Neural cell (in vitro differentiated cells): Measurements from ENCODE around the gene DIS3L2. TPM values are rescaled to one million over a fixed set of nuclear protein-coding genes. Genes with fewer than 3 reads are reported as not detected.

ENCODE experiments used
- H2AFZ ChIP-seq: fragments of 200-600, 300-800 bp; sonication (generic), shearing (Covaris generic); 2 replicates; pipeline ENCODE4 v1.6.0; 2014; ENCODE audit warnings: low read depth, mild to moderate bottlenecking, antibody characterized with exemption, low read length, moderate library complexity
- H3F3A ChIP-seq: fragments of 200-600 bp; shearing (Covaris generic); 2 replicates; pipeline ENCODE4 v1.6.1; 2016; ENCODE audit warnings: mild to moderate bottlenecking, moderate library complexity, mixed read lengths, antibody characterized with exemption, low read length; ENCODE audit not compliant: insufficient read depth, poor library complexity, severe bottlenecking
- H3K27ac ChIP-seq: fragments of 200-600, 300-800 bp; sonication (generic), shearing (Covaris generic); 2 replicates; pipeline ENCODE4 v1.5.1; 2014; ENCODE audit warnings: mild to moderate bottlenecking, low read length, moderate library complexity
- H3K27me3 ChIP-seq: fragments of 300-800, 200-600 bp; sonication (generic), shearing (Covaris generic); 2 replicates; pipeline ENCODE4 v1.6.0; 2014; ENCODE audit warnings: mild to moderate bottlenecking, low read depth, low read length, moderate library complexity; ENCODE audit not compliant: insufficient read depth
- H3K36me3 ChIP-seq: fragments of 300-800, 200-600 bp; sonication (generic), shearing (Covaris generic); 2 replicates; pipeline ENCODE4 v1.5.1; 2014; ENCODE audit warnings: mild to moderate bottlenecking, antibody characterized with exemption, low read length, moderate library complexity; ENCODE audit not compliant: insufficient read depth
- H3K4me2 ChIP-seq: fragments of 300-800, 200-600 bp; sonication (generic), shearing (Covaris generic); 2 replicates; pipeline ENCODE4 v1.6.0; 2014; ENCODE audit warnings: mild to moderate bottlenecking, low read length
- H3K4me3 ChIP-seq: fragments of 300-800, 200-600 bp; sonication (generic), shearing (Covaris generic); 2 replicates; pipeline ENCODE4 v1.5.1; 2014; ENCODE audit warnings: mild to moderate bottlenecking, low read length, moderate library complexity
- H3K79me2 ChIP-seq: fragments of 200-600 bp; shearing (Covaris generic); replicated peaks from 2 replicates; pipeline ENCODE4 v1.6.0; 2014; ENCODE audit warnings: mild to moderate bottlenecking, low read length, moderate library complexity; ENCODE audit not compliant: insufficient read depth
- H3K9ac ChIP-seq: fragments of 300-800, 200-600 bp; sonication (generic), shearing (Covaris generic); 2 replicates; pipeline ENCODE4 v1.6.1; 2016; ENCODE audit warnings: mild to moderate bottlenecking, low read length, mixed read lengths
- H3K9me2 ChIP-seq: fragments of 200-600 bp; shearing (Covaris generic); 2 replicates; pipeline ENCODE4 v1.6.1; 2016; ENCODE audit warnings: mild to moderate bottlenecking, low read length, mixed read lengths; ENCODE audit not compliant: insufficient read depth
- H3K9me3 ChIP-seq: fragments of 200-600, 300-800 bp; sonication (generic), shearing (Covaris generic); 2 replicates; pipeline ENCODE4 v1.6.1; 2016; ENCODE audit warnings: mild to moderate bottlenecking, mixed run types, low read length, moderate library complexity, mixed read lengths
- H4K20me1 ChIP-seq: fragments of 200-600 bp; shearing (Covaris generic); 2 replicates; pipeline ENCODE4 v1.6.1; 2016; ENCODE audit warnings: mild to moderate bottlenecking, mixed run types; ENCODE audit not compliant: insufficient read depth
- CTCF ChIP-seq: fragments of 450-650 bp; IDR thresholded peaks from 2 replicates; pipeline ENCODE4 v1.5.1; 2014; ENCODE audit warnings: antibody characterized with exemption, mild to moderate bottlenecking, moderate library complexity; ENCODE audit not compliant: poor library complexity, severe bottlenecking
- EP300 ChIP-seq: fragments of 450-650 bp; conservative IDR thresholded peaks from 2 replicates; pipeline ENCODE4 v1.6.1; 2014; ENCODE audit warnings: antibody characterized with exemption, mild to moderate bottlenecking, moderate library complexity; ENCODE audit not compliant: poor library complexity, severe bottlenecking
- EZH2 ChIP-seq: fragments of 200-600, 300-800 bp; shearing (Covaris generic), sonication (generic); IDR thresholded peaks from 2 replicates; pipeline ENCODE4 v1.6.1; 2014; ENCODE audit warnings: antibody characterized with exemption, low read length, borderline replicate concordance, mild to moderate bottlenecking; ENCODE audit not compliant: insufficient read depth, poor library complexity, severe bottlenecking
- MXI1 ChIP-seq: fragments of 450-650 bp; conservative IDR thresholded peaks from 2 replicates; pipeline ENCODE4 v1.6.1; 2014; ENCODE audit warnings: antibody characterized with exemption, mild to moderate bottlenecking; ENCODE audit not compliant: poor library complexity, severe bottlenecking
- POLR2AphosphoS5 ChIP-seq: IDR thresholded peaks from 2 replicates; pipeline ENCODE4 v1.6.1; 2012
- RAD21 ChIP-seq: fragments of 450-650 bp; conservative IDR thresholded peaks from 2 replicates; pipeline ENCODE4 v1.6.1; 2014; ENCODE audit warnings: antibody characterized with exemption, mild to moderate bottlenecking, moderate library complexity
- REST ChIP-seq: IDR thresholded peaks from 2 replicates; pipeline ENCODE4 v1.6.1; 2012; ENCODE audit warnings: borderline replicate concordance
- SMC3 ChIP-seq: fragments of 450-650 bp; conservative IDR thresholded peaks from 2 replicates; pipeline ENCODE4 v1.6.1; 2014; ENCODE audit warnings: antibody characterized with exemption, mild to moderate bottlenecking, moderate library complexity; ENCODE audit not compliant: poor library complexity
- TAF1 ChIP-seq: IDR thresholded peaks from 2 replicates; pipeline ENCODE4 v1.6.1; 2012; ENCODE audit warnings: low read depth
- polyA plus RNA-seq: library from polyadenylated mRNA; depleted of rRNA; stranded (reverse); fragments of >200 nt; gene quantifications from 2 replicates; pipeline ENCODE4 v1.2.3, GENCODE V29; 2014

DIS3L2 gene
- polyA plus RNA-seq, 1 donor from 2014 or later = 20.0 TPM

GRCh38 chr2:232348936-232349335 is 387.4 kb downstream of the DIS3L2 start:
- no peaks in the 10 kb centered on the region for H3K79me2 ChIP-seq
- no peak overlapping the region for H3K9ac ChIP-seq
- no peak overlapping the region for H3K4me2 ChIP-seq
- no peaks in the 10 kb centered on the region for H4K20me1 ChIP-seq
- H3K9me2 ChIP-seq = no peaks in the 10 kb centered on the region
- no peak overlapping the region for H3K27ac ChIP-seq
- no peak overlapping the region for H2AFZ ChIP-seq
- H3K9me3 ChIP-seq = no peaks in the 10 kb centered on the region
- peaks cover 42% of the 10 kb centered on the region for H3K27me3 ChIP-seq
- H3K36me3 ChIP-seq = no peaks in the 10 kb centered on the region
- H3F3A ChIP-seq = no peaks in the 10 kb centered on the region
- TF ChIP-seq RAD21 = no peak
- TF ChIP-seq TAF1 = no peak
- no peak for TF ChIP-seq EP300
- no peak overlapping the region for H3K4me3 ChIP-seq

- H3K27me3 ChIP-seq = peaks cover 42% of the 10 kb centered on the region
These were observed 388.0 kb downstream of the DIS3L2 start for GRCh38 chr2:232349546-232349945.

More at GRCh38 chr2:232349546-232349945, 388.0 kb downstream of the DIS3L2 start:
- no peak overlapping the region for H3K4me2 ChIP-seq
- H3K9me2 ChIP-seq = no peaks in the 10 kb centered on the region
- H3K4me3 ChIP-seq = no peak overlapping the region
- no peaks in the 10 kb centered on the region for H3K9me3 ChIP-seq
- no peaks in the 10 kb centered on the region for H3K79me2 ChIP-seq
- TF ChIP-seq MXI1 (no peak), POLR2AphosphoS5 (no peak), TAF1 (no peak), REST (no peak), SMC3 (no peak), EZH2 (no peak), RAD21 (no peak), CTCF (no peak), EP300 (no peak)
- H4K20me1 ChIP-seq = no peaks in the 10 kb centered on the region
- no peak overlapping the region for H3K27ac ChIP-seq
- H3F3A ChIP-seq = no peaks in the 10 kb centered on the region
- no peak overlapping the region for H2AFZ ChIP-seq
- no peaks in the 10 kb centered on the region for H3K36me3 ChIP-seq
- H3K9ac ChIP-seq = no peak overlapping the region
